ENCODE measurements around the gene POMT1.
"Not testable (repeated sequence)": the region's sequence is repeated elsewhere in the genome, so short reads cannot be mapped to it uniquely, and the experiment has no call there.

The POMT1 gene

DNA sequence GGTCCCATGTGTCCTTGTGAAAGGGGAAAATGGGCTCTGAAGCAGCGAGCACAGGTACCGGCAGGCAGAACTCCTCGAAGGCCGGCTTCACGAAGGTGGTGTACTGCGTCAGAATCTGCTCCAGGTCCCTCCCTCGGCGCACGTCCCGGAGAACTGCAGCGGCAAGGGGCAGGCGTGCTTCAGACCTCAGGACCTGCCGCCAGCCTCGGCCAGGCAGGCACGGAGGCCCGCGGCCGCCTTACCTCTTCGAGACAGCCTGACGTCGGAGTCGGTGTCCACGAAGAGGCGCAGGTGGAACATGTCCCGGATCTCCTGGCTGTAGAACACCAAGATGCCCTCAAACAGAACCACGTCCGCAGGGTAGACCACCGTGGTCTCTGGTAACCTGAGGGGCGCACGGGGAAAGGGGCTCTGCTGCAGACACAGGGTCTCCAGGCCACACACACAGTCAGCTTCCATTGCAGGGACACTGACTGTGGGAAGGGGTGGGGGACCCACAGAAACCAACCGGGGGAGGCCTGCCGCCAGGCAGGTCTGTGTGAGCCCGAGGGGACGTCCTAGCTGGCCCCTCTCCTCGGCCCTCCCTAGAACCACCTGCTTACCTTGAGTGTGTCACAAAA is 26.3 kb downstream of the POMT1 start:
- DNase-seq: no peak

DNA sequence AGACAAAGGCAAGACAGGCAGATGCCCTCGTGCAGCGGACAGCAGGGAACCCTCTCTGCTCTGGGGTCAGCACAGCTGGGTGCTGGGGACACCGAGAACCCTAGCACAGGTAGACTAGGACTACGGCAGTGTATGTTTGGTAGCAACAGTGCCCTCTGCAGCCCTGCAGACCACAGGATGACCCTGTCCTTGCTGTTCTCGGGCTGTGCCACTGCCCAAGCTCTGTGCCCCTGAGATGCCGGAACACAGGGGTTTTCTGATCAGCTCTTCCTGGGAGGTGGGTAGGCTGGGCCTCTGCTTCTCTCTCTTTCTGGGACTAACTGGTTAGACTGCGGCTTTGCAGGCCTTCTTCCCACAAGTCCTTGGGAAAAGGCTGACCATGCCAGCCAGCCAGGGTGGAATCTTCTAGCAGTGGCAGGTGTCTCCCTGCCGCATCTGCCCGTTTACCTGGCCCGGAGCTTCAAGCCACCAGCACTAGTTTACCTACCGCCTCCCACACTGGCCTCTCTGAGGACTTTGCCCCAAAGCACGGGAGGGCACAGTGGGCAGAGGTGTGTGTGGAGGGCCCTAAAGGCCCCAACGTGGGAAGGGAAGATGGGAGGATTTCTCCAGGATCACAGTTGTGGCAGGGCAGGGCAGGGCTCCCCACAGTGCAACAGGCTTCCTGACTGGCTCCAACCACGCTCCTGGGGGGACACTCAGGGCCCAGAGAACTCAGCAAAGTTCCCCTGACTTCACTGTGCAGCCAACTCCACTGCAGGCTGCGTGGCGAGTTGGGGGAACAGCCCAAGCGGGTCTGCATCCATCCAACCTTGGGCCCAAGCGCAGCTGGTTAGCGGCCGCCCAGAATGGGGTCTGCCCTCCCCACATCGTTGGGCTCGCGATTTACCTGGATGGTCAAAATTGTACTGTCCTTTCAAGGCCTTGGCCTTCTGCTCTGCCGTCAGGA is 27.2 kb downstream of the POMT1 start:
- DNase-seq: no peak

DNA sequence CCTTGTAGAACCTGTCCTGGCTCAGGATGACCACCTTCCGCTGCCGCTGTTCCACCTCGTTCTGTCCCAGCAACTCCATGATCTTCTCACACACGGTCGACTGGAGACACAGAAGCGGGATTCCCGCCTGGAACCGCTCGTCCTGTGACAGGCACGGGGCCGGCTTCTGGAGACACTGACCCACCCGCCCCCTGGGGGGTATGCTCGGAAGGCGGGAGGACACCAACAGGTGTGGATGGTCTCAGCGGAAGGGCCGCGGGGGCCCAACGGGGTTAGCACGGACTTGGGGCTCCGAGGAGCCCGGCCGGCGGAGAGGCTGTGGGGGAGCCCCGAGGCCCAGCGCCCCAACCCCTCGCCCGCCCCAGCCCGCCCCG is 27.8 kb downstream of the POMT1 start:
- DNase-seq: no peak

DNA sequence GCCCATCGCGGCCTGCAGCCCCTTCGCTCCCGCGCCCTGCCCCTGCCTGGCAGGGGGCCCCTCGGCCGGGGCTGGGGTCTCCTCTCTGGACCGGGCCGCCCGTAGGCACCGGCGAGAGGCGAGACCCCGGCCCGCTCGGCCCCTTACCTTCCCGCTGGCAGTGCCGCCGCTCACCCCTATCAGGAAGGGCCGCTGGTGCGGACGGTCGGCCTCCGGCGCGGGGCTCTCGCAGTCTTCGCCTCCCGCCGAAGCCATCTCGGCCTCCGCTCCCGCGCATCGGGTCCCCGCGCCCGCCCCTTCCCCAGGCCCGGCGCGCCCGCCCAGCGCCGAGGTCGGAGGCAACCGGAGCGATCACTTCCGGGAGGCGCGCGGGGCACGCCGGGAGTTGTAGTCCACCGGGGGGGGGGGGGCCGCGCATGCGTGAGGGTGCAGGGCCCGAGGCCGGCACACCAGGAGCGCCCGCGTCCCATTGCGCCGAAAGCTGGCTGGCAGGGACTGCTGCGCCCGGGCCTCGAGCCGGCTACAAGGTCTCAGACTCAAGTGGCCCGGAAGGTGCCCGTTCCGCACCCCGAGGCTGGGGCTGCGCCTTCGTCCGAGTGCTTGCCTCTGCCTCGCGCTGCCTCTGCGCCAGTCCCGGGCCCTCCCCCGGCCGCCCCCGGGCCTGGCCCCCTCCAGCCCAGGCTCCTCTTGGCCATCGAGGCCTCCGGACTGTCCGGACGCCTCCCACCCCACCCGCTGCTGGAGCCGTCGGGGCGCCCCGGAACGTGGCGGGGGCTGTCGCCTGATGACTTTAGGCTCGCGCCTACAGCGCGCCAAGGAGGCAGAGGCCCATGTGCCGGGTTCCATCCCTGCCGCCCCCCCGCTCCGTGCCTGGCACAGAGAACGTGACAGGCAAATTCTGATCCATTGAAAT is 28.5 kb downstream of the POMT1 start, which contains the start of gene UCK1:
Gene UCK1, minus strand, starts transcription at position 344 of the 913 bp plus-strand sequence. Its CDS starts 89 bp downstream, at position 255.
- DNase-seq: peak; percentile 82

DNA sequence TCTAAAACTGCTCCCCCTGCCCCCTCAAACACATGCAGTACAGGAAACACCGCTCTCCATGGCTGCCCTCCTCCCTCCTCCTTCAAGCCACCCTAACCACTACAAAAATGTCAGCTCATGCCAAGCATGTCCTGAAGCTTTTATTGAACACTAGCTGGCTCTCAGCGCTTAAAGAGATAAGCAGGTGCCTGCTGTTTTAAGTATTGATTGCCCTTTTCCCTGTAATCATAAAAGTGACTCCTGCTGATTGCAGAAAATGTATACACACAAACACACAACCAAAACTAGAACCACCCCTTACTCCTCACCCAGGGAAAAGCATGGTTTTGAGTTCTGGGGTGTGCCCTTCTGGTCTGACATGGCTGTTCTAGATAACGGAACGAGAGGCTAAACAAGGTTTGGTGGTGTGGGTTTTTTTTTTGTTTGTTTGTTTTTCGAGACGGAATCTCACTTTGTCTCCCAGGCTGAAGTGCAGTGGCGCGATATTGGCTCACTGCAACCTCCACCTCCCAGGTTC is 32.1 kb downstream of the POMT1 start:
- DNase-seq: no peak

DNA sequence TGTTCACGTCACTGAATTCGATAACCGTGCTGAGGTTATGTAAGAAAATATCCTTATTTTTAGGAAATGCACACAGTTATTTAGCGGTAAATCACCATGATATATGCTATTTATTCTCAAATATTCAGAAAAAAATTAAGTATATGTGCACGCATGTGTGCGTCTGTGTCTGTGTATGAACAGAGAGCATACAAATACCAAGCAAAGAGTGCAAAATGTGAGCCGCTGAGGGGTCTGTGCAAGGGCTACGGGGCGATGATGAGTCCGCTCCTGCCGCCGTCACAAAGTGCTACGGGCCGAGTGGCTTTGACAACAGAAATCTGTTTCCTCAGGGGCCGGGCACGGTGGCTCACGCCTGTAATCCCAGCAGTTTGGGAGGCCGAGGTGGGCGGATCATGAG is 35.2 kb downstream of the POMT1 start:
- no peak for DNase-seq

DNA sequence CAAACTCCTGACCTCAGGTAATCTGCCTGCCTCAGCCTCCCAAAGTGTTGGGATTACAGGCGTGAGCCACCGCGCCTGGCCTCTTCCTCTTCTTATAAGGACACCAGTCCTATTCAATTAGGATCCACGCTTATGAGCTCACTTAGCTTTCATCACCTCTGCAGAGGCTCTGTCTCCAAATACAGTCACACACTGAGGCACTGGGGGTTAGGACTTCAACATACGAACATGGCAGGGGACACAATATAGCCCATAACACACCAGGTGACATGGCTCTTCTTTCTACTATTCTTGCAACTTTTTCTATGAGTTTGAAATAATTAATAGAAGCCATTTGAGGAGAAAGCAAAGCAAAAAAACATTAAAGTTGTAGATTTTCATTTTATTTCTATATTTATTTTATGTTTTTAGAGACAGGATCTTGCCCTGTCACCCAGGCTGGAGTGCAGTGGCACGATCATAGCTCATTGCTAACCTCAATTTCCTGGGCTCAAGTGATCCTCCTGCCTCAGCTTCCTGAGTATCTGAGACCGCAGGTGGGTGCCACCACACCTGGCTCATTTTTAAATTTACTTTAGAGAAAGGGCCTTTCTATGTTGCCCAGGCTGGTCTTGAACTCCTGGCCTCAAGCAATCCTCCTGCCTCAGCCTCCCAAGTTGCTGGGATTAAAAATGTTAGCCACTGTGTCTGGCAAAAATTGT is 36.7 kb downstream of the POMT1 start:
- no peak for DNase-seq

DNA sequence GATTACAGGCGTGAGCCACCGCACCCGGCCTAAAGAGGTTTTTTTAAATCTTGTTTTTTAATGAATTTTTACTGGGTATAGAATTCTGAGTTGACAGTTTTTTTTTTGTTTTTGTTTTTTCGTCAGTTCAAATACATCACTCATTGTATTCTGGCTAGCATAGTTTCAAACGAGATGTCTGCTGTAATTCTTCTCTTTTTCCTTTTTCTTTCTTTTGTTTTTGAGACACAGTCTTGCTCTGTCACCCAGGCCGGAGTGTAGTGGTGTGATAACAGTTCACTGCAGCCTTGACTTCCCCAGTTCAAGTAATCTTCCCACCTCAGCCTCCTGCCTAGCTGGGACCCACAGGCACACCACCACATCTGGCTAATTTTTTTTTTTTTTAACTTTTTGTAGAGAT is 40.4 kb downstream of the POMT1 start:
- DNase-seq: no peak

DNA sequence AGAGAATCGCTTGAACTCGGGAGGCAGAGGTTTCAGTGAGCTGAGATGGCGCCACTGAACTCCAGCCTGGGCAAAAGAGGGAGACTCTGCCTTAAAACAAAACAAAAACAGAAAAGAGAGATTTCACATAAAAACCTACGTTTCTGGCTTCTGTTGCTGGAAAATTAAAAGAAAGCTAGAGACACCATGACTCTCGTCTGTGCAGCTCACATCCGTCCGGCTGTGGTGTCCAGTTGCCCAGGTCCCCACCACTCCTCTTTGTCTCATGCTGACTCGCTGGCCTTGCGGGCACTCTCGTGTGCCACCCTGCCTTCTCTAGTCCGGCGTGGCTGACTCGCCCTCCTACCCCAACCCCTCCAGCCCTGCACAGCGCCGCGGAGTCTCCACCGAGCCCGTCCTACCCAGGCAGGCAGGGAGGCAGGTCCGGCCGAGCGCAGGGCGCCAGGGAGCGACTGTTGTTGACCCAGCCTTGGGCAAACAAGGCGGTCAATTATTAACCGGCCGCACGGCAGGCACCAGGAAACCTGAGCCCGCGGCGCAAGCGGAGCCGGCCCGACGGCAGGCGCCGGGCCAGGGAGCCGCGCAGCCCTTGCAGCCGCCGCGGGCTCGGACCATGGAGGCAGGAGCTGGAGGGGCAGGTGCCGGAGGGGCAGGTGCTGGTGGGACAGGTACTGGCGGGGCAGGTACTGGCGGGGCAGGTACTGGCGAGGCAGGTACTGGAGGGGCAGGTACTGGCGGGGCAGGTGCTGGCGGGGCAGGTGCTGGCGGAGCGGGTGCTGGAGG is 42.5 kb downstream of the POMT1 start, which contains the start of gene PRRT1B:
Gene PRRT1B, plus strand, starts transcription at position 521 of the 783 bp plus-strand sequence. Its CDS starts 93 bp downstream, at position 614.
- DNase-seq: no peak

DNA sequence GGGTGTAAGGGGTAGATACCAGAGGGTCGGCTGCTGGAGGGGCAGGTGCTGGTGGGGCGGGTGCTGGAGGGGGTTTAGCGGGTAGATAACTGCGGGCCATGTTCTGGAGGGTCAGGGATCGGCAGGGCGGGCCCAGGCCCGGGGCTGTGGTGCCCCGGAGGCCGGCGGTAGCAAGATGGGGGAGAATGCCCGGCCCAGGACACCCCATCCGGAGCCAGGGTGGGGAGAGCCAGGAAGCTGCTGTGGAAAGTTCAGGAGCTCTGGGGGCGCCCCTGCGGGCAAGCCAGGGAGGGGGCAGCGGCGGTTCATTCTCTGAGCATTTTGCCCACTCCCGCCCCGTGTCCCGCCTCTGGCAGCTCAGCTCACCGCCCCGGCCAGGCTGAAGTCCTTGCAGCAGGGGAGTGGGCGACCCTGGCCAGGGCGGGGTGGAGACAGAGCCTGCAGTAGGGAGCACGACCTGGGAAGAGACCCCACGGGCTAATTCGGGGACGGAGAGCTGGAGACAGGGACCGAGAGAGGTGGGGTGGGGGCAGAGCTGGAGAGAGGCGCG is 43.1 kb downstream of the POMT1 start:
- DNase-seq: no peak

DNA sequence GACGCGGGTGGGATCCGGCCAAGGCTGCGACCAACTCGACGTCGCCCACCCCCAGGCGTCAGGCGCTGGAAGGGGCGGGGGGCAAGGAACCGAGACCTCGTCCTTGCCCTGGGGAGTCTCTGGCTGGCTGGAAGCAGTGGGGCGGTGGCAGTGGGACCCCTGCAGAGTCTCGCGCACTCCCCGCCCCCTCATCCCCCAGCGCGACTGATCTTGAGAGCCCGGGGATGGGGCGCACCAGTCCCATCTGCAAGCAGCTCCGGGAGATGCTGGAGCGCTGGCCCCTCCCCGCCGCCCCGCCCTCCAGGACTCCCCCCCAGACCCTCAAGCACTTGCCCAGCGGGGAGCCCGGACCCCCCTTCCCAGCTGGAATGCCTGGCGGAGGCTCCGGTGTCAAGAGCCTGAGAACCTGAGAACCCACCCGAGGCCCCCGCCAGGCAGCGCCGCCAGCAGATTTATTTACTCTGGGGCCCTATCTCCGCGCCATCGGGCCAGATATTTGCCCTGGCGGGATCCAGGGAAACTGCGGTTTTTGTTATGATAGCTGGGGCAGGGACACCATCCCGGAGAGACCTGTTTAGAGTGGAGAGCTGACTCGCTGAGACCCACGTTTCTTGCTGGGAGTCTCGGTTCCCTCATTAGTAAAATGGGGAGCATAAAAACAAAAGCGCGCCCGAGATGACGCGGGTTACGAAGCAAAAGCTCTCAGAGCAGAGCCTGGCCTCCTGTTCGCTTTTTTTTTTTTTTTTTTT is 43.8 kb downstream of the POMT1 start:
- DNase-seq: peak; percentile 13

DNA sequence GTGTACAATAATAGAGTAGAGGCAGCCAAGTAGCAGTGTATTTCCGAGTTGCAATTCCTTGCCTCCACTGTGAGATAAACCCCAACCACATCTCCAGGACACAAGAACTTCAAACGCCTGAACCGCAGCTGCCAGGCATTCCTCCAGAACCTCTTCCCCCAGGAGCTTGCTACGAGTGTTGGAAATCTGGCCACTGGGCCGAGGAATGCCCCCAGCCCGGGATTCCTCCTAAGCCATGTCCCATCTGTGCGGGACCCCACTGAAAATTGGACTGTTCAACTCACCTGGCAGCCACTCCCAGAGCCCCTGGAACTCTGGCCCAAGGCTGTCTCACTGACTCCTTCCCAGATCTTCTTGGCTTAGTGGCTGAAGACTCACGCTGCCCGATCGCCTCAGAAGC is 46.5 kb downstream of the POMT1 start:
- not testable (repeated sequence) for DNase-seq

DNA sequence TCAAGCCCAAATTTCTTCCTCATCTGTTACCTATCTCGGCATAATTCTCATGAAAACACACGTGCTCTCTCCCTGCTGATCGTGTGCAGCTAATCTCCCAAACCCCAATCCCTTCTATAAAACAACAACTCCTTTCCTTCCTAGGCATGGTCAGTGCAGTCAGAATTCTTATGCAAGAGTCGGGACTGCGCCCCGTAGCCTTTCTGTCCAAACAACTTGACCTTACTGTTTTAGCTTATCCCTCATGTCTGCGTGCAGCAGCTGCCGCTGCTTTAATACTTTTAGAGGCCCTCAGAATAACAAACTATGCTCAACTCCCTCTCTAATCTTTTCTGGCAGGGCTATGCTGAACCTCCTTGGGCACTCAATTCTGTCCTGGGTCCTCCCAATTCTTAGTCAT is 47.7 kb downstream of the POMT1 start:
- DNase-seq: not testable (repeated sequence)

DNA sequence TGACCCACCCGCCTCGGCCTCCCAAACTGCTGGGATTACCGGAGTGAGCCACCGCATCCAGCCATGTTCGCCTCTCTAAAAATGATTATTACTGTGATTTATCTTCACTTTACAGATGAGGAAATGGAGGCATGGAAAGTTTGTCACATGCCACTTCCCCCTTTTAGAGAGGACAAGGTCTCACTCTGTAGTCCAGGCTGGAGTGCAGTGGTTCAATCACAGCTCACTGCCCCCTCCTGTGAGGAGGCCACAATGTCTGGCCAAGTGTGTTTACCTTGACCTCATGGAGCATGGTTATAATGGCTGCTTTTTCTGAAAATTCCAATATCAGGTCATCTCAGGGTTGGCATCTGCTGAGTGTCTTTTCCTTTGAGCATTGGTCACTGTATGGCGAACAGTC is 49.3 kb downstream of the POMT1 start:
- DNase-seq: no peak

DNA sequence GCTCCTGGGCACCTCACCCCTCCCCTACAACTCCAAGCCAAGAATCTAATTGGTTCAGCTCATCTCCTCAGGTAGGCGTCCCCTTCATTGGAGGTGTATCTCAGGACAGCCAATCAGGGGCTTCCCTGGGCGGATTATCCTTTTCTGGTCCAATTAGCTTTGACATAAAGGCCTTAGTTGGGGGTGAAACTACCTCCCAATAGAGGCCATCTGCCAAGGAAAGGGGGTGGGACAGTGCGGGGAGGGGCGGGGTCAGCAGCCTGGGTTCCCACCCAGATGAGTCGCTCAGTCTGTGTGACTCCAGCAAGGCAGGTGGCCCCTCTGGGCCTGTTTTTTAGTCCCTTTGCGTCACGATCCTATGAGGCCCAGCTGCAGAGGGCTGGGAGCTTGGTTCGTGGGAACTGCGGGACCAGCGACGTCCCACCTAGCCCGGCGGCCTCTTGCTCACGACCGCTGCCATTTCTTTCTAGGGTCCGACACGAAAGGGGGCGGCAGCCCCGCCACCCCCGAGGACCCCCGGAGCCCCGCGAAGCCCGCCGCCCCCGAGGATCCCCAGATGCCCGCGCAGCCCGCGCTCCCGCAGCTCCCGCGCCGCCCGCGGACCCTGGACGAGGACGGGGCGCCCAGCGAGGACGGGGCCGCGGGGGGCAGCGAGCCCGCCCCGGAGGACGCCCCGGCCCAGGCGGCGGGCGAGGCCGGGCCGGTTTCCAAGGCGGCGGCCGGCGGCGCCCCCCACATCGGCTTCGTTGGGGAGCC is 51.5 kb downstream of the POMT1 start:
- no peak for DNase-seq

DNA sequence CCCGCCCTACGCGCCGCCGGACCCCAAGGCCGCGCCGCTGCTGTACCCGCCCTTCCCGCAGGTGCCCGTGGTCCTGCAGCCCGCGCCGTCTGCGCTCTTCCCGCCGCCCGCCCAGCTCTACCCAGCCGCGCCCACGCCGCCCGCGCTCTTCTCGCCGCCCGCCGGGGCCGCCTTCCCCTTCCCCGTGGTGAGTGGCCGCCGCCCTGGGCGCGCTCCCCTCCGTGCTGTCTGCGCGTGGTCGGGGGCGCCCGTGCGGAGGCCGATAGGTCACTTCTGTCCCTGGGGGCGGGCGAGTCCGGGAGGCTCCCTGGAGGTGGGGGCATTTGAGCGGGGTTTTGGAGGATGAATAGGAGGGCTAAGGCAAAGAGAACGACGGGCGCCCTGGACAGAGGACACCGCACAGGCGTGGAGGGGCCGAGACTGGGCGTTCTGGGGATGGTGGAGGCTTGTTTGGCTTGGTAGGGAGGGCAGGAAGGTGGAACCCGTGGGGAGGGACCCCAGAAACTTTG is 52.2 kb downstream of the POMT1 start:
- no peak for DNase-seq

DNA sequence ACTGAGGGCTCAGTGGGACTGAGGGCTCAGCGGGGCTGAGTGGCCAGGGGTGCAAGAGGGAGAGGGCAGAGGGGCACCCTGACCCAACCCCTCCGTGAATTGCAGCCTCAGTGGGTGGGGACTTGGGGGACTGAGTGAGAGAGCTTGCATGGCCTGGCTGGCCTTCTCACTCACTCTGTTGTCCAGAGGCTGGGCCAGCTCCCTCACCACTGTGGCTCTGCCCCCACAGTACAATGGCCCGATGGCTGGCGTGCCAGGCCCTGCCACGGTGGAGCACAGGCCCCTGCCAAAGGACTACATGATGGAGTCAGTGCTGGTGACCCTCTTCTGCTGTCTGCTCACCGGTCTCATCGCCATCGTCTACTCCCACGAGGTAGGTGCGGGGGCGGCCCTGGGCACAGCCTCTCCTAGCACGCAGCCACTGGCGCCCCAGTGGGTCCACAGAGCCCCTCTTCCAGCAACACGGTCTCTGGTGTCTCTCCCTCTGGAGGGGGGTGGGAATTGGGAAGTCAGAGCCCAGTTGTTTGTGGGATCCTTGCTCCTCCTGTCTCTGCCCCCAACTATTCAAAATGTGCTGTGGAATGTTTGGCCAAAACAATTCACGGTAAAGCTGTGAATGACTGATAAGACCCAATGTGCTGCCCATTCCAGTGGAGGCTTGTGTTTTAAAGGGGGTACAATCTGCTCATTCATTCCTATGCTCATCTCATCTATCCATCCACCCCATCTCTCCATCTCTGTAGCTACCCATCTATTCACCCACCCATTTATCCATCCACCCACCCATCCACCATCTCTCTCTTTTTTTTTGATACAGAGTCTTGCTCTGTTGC is 53.3 kb downstream of the POMT1 start:
- no peak for DNase-seq

DNA sequence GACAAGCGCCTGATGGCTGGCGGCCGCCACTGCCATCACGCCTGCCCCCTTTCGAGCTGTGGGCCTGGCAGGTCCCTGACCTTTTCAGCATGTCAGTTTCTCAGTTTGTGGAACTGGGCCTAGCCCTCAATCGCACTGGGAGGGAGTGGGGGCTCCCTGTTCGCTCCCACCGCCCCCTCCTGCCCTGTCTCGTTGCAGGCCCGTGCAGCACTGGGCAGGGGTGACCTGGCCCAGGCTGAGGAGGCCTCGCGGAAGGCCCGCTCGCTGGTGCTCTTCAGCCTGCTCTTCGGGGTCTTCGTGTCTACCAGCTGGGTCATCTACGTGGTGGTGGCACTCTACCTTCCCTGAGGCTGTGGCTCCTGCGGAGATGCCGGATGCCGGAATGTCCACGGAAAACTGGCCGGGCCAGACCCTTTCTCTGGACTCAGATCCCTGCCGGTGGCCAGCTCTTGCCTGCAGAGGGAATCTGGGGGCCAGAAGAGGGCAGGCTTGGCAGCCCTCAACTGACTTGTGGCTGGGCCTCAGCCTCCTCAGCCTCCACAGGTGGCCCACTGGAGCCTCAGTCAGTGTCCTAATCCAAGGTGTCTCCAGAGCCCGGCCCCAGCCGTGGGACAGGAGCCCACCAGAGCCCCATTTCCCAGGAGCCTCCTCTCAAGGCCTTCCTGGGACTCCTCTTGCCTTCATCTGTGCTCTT is 55.3 kb downstream of the POMT1 start:
- DNase-seq: no peak
